GM21576 (cell line): Measurements from ENCODE around the gene C15orf62.

Experiments used
- ATAC-seq: cut with Tn5 transposase; IDR thresholded peaks from one replicate; pipeline ENCODE4 v1.9.1; 2021; ENCODE audit warnings: mild to moderate bottlenecking, moderate library complexity; ENCODE audit not compliant: unreplicated experiment

Gene C15orf62

GRCh38 chr15:40775740-40776536 is 6.2 kb downstream of the C15orf62 start:
- no peak for ATAC-seq

- no peak for ATAC-seq
These were observed 6.9 kb downstream of the C15orf62 start for GRCh38 chr15:40776537-40777141.

GRCh38 chr15:40782609-40783227 is 12.9 kb downstream of the C15orf62 start:
- no peak for ATAC-seq

- no peak for ATAC-seq
These were observed 15.4 kb downstream of the C15orf62 start for GRCh38 chr15:40785164-40785563.

- ATAC-seq, result no peak
These were observed 16.0 kb downstream of the C15orf62 start for GRCh38 chr15:40785814-40786213.

- no peak for ATAC-seq
These were observed 17.6 kb downstream of the C15orf62 start for GRCh38 chr15:40787344-40787841.

GRCh38 chr15:40787991-40788390 is 18.2 kb downstream of the C15orf62 start:
- no peak for ATAC-seq

GRCh38 chr15:40789119-40789518 is 19.3 kb downstream of the C15orf62 start:
- ATAC-seq, result no peak

- ATAC-seq, result no peak
These were observed 20.2 kb downstream of the C15orf62 start for GRCh38 chr15:40789999-40790398.

GRCh38 chr15:40790718-40791117 is 20.9 kb downstream of the C15orf62 start:
- no peak for ATAC-seq

- ATAC-seq, result no peak
These were observed 22.6 kb downstream of the C15orf62 start for GRCh38 chr15:40792394-40792793.

- no peak for ATAC-seq
These were observed 23.6 kb downstream of the C15orf62 start for GRCh38 chr15:40793216-40793989.

GRCh38 chr15:40796041-40796440 is 26.3 kb downstream of the C15orf62 start:
- no peak for ATAC-seq

GRCh38 chr15:40796512-40796911 is 26.7 kb downstream of the C15orf62 start:
- no peak for ATAC-seq

- no peak for ATAC-seq
These were observed 29.7 kb downstream of the C15orf62 start for GRCh38 chr15:40799523-40799922.

GRCh38 chr15:40803076-40803475 is 33.3 kb downstream of the C15orf62 start:
- ATAC-seq, result no peak

GRCh38 chr15:40803688-40804087 is 33.9 kb downstream of the C15orf62 start:
- no peak for ATAC-seq

GRCh38 chr15:40806672-40807027 is 36.9 kb downstream of the C15orf62 start:
- no peak for ATAC-seq

GRCh38 chr15:40807028-40807887 is 37.5 kb downstream of the C15orf62 start, which contains the start of the genes DNAJC17 and ZFYVE19:
DNAJC17 (minus strand) TSS chr15:40807473; CDS start chr15:40807446, 27 bp downstream.
ZFYVE19 (plus strand) TSS chr15:40807089; CDS start chr15:40807590, 501 bp downstream.
- ATAC-seq, result peak; percentile 89

GRCh38 chr15:40807888-40808461 is 38.2 kb downstream of the C15orf62 start:
- ATAC-seq, result no peak
